NCI-H2227 treated with DMSO at 0.1 percent for 48 hours (cell line): Measurements from ENCODE around the gene LDB1.
A peak's percentile ranks its signal among the peaks of the same experiment; 100 is the strongest.

Experiments
- DNase-seq: peaks from one replicate; lab custom pipeline; 2025; lab: John Stamatoyannopoulos, UW

Gene LDB1, protein sequence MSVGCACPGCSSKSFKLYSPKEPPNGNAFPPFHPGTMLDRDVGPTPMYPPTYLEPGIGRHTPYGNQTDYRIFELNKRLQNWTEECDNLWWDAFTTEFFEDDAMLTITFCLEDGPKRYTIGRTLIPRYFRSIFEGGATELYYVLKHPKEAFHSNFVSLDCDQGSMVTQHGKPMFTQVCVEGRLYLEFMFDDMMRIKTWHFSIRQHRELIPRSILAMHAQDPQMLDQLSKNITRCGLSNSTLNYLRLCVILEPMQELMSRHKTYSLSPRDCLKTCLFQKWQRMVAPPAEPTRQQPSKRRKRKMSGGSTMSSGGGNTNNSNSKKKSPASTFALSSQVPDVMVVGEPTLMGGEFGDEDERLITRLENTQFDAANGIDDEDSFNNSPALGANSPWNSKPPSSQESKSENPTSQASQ

DNA sequence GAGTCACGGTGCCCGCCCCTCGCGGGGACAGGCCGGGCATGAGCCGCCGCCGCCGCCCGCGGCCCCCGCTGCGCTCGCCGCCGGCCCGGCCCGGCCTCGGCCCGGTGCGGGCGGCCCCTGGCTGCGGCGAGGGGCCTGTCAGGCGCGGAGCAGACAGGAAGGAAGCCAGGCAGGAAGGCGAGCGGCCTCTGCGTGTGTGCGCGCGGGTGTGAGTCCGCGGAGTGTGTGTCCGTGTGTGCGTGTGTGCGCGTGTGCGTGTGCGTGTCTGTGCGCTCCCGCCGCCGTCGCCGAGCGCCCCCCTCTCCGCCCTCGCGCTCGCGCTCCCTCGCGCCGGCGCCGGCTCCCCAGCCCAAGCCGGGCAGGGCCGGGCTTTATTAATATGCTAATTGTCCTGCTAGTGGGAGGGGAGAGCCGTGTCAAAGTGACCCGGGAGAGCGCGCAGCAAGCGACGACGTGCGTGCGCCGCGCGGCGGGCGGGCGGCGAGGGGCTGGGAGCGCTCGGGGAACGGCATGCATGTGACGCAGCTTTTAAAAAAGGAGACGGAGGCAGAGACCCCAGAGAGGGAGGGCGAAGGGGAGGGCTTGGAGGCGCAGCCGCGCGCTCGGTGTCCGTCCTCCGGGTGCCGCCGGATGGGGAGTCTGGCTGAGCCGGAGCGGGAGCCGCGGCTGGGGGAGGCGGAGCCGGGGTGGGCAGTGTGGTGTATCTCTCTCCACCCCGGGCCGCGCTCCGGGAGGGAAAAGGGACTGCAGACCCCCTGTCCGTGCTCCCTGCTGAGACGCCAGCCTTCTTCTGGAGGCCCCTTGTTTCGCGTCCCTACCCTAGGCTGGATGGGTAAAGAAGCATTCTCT lies at the start of gene LDB1:
Gene LDB1, minus strand, starts transcription at position 227 of the 849 bp plus-strand sequence. CDS start 258 bp downstream, outside the sequence.
- DNase-seq: peak; percentile 71

DNA sequence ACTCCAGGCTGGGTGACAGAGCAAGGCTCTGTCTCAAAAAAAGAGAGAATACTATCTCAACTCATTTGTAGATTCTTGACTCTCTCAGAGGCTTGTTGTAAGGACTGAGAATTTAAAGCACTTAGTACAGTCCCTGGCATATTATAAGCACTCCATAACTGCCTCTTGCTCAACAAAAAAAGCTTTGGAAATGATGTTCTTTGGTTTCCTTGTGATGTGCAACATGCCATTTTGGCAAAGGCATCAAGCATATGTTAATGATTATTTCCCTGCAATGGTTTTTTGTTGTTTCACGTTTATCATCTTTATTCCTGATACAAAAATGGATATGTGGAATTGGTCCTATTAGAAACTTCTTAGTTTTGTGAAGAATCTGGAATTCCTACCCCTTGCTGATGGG lies 47.7 kb upstream of the LDB1 start:
- no peak for DNase-seq

DNA sequence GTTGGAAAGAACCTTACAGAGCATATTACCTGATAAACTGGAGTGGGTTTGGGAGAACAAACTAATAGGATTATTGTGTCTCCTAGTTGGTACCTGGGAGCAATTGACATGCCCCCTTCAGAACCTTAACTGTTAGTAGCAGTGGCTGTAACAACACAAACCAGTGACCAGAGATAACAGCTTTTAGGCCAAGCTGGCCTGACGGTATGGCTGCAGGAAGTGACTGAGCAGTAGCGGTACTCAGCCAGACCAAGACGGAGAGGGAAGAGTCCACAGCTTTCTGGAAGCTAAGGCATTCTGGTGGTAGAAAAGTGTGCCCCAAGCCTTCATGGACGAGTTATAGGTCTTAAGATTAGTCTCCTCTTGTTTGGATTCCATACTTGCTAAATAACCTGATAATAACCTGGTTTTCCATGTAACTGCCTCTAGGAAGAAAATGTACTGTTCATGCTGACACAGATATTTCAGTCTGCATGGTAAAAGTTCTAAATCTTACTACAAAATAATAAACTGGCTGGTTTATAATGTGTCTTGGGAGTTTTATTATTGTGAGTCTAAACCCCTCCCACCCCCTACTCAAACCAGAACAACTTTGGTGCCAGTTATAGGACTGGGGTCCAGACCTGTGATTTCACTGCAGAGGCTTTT lies 43.3 kb upstream of the LDB1 start:
- no peak for DNase-seq

DNA sequence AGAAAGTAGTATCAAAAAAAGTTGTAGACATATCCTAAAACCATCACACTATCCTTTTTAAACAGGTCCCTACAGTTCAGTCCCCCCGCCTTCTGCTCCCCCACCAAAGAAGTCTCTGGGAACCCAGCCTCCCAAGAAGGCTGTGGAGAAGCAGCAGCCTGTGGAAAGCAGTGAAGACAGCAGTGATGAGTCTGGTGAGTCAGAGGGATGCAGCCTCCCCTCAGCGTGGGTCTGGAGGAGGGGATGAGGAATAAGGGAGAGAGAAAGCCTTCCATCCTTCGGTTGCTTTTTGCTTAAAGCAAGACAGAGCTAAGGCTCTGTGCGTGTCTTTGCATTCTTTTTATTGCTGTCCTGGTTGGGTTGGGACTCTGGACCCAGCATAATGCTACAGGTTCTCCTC lies 39.7 kb upstream of the LDB1 start:
- DNase-seq: no peak

DNA sequence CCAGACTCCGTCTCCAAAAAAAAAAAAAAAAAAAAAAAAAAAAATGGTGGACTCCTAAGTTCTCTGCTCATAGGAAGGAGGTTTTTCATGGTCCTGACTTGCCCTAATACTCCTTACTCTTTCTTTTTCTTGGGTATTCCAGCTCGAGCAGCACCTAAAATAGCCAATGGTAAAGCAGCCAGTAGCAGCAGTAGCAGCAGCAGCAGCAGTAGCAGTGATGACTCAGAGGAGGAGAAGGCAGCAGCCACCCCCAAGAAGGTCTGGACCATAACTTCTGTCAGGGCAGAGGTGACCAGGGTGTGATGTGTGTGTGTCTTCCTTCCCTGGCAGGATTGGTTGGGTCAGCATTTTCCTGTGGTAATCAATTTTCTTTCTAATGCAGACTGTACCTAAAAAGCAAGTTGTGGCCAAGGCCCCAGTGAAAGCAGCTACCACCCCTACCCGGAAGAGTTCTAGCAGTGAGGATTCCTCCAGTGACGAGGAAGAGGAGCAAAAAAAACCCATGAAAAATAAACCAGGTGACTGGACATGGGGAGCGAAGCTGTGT lies 39.0 kb upstream of the LDB1 start:
- DNase-seq: no peak

DNA sequence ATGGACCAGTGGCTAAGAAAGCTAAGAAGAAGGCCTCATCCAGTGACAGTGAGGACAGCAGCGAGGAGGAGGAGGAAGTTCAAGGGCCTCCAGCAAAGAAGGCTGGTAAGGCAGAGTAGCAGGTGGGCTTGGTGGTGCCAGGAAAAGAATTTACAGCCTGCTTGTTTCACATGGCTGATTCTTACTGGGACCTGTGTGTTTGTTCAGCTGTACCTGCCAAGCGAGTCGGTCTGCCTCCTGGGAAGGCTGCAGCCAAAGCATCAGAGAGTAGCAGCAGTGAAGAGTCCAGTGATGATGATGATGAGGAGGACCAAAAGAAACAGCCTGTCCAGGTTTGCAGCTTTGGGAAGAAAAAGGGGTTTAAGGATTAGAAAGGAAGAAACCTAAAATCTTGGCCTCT lies 37.1 kb upstream of the LDB1 start:
- no peak for DNase-seq

DNA sequence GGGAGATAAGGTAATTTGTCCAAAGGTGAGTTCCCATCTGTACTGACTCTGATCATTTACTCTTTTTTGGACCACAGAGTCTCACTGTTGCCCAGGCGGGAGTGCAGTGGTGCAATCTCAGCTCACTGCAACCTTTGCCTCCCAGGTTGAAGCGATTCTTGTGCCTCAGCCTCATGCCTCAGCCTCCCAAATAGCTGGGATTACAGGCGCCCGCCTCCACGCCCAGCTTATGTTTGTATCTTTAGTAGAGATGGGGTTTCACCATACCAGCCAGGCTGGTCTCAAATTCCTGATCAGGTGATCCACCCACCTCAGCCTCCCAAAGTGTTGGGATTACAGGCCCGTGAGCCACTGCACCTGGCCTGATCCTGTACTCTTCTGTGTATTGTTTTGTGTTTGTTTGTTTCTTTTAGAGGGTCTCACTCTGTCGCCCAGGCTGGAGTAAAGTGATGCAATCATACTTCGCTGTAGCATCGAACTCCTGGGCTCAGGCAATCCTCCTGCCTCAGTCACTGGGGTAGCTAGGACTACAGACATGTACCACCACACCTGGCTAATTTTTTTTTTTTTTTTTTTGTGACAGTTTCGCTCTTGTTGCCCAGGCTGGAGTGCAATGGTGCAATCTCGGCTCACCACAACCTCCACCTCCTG lies 34.4 kb upstream of the LDB1 start:
- DNase-seq: no peak

DNA sequence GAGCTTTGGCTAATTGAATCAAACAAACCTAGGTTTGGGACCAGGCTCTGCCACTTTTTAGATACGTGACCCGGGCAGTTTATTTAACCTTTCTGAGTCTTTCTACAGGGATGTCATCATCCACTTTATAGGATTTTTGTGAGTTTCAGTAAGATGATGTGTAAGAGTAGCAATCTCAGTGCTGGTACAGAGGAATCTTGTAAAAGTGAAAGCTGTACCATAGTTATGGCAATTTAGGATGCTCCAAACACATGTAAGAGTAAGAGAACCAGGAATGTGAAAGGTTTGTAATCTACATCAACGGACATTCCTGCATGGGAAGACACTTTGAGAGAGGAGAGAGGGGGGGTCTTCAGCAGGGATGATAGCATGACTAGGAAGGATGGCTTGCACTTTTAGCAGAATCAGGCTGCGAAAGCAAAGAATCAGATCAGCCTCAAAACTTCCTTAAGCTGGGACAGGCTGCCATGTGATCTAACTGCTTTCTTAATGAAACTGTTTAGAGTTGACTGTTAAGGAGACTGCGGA lies 33.0 kb upstream of the LDB1 start:
- no peak for DNase-seq

DNA sequence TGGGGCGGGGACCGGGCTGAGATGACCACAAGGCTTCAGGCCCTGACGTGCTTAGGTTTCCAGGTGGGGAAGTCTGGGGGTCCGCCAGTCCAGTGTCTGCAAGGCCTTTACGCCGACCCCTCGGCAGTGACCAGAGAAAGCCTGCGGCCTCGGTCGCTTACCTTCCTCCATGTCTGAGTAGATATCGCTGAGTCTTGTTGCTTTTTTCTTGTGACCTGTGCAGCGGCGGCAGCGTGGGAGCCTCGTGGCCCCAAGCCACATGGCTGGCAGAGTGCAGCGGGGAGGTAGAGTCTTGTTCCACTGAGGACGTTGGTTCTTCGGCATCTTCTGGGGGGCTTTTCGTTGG lies 32.4 kb upstream of the LDB1 start:
- DNase-seq: no peak

DNA sequence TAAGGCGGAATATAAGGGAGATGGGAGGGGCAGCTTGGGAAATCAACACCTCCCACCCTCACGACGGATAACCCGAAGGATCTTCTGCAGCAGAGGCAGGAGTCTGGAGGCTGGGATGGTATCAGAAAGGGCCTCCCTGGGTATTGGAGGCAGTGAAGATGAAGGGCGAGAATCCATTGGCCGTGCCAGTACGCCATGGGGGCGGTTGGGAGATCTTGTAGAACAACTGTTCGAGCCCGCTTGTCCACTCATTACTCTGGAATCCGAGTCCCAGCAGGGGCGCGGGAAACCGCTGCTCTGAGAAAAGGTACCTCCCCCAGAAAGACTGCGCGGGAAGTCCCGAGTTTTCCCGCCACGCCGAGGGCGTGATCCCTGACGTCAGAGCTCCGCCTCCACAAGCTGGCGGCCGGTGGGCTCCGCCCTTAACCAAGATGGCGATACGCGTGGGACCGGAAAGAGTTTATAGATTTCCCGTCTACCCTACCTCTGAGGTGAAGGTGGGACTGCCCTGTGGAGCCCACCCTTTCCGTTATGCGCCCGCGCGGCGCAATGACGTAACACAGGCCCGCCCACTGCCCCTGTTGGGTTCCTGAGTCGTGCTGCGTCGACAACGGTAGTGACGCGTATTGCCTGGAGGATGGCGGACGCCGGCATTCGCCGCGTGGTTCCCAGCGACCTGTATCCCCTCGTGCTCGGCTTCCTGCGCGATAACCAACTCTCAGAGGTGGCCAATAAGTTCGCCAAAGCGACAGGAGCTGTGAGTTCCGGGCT lies 31.8 kb upstream of the LDB1 start, which contains the start of gene NOLC1:
Gene NOLC1, plus strand, starts transcription at position 616 of the 771 bp plus-strand sequence. Its CDS starts 22 bp downstream, at position 638.
- DNase-seq: peak; percentile 94

DNA sequence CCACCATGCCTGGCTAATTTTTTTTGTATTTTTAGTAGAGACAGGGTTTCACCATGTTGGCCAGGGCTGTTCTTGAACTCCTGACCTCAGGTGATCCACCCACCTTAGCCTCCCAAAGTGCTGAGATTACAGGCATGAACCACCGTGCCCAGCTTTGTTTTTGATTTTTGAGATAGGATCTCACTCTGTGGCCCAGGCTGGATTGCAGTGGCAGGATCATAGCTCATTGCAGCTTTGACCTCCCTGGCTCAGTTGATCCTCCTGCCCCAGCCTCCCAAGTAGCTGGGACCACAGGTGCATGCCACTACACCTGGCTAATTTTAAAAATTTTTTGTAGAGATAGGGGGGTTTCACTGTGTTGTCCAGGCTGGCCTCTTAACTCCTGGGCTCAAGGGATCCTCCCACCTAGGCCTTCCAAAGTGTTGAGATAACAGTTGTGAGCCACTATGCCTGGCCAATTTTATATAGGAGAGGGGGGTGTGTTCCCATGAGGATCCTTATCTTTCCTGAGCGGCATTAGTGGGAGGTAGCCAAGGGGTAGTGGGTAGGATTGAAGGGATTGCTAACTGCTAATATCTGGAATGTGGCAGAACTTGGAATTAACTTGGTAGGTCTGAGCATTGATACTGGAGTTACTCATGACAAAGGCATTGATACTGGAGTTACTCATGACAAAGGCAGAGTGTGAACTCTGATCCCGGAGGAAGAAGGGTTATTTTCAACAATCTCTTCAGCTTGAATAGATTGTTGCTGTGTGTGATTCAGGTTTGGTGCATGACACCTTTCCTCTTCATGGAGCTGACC lies 31.0 kb upstream of the LDB1 start:
- DNase-seq: no peak

DNA sequence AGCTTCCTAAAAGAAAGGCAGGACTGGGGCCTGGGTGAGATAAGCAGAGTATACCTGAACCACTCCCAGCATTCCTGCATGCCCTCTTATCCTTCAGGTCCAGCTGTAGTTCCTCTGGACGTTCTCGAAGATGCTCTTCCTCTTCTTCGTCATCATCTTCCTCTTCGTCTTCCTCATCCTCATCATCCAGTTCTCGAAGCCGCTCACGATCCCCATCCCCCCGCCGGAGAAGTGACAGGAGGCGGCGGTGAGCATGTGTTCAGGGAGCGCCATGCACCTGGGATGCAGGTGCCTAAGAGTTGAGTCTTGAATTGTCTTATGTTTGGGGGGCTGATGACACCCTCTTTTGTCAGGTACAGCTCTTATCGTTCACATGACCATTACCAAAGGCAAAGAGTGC lies 28.1 kb upstream of the LDB1 start:
- DNase-seq: no peak

DNA sequence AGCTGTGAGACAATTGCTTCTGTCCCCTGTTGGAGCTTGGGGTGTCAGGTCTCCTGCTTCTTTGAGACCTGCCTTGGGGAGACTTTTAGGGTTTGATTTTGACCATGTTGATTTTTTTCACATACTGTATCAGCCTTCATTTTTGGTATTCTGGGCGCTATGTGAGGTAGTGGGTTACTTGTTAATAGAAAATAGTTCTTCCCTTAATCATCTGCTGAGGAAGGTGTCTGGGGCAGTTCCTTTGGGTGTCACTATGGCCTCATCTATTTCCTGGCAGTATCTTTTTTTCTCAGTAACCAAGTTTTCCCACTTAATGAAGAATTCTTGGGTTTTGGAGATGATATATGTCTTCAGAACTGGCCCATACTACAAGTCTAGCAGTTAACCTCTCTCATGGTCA lies 27.4 kb upstream of the LDB1 start:
- DNase-seq: no peak

DNA sequence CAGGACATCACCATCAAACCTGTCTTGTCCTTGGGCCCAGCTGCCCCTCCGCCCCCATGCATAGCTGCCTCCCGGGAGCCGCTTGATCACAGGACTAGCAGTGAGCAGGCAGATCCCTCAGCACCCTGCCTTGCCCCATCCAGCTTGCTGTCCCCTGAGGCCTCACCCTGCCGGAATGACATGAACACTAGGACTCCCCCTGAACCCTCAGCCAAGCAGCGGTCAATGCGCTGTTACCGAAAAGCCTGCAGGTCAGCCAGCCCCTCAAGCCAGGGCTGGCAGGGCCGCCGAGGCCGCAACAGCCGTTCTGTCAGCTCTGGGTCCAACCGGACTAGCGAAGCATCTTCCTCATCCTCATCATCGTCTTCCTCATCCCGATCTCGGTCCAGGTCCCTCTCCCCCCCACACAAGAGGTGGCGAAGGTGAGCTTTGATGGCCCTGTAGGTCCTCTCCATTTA lies 26.8 kb upstream of the LDB1 start:
- no peak for DNase-seq

DNA sequence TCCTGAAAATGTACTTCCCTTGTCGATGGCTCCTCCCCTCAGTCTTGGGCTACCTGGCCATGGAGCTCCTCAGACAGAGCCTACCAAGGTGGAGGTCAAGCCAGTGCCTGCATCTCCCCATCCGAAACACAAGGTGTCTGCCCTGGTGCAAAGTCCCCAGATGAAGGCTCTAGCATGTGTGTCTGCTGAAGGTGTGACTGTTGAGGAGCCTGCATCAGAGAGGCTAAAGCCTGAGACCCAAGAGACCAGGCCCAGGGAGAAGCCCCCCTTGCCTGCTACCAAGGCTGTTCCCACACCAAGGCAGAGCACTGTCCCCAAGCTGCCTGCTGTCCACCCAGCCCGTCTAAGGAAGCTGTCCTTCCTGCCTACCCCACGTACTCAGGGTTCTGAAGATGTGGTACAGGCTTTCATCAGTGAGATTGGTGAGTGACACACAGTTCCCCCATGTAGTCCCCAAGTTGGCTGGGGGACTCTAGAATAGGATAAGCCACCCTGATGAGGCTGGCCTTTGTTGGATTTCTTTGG lies 21.5 kb upstream of the LDB1 start:
- DNase-seq: no peak

DNA sequence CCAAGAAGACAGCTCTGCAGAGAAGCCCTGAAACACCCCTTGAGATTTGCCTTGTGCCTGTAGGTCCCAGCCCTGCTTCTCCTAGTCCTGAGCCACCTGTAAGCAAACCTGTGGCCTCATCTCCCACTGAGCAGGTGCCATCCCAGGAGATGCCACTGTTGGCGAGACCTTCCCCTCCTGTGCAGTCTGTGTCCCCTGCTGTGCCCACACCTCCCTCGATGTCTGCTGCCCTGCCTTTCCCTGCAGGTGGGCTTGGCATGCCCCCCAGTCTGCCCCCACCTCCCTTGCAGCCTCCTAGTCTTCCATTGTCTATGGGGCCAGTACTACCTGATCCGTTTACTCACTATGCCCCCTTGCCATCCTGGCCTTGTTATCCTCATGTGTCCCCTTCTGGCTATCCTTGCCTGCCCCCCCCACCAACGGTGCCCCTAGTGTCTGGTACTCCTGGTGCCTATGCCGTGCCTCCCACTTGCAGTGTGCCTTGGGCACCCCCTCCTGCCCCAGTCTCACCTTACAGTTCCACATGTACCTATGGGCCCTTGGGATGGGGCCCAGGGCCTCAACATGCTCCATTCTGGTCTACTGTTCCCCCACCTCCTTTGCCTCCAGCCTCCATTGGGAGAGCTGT lies 20.9 kb upstream of the LDB1 start:
- DNase-seq: no peak

DNA sequence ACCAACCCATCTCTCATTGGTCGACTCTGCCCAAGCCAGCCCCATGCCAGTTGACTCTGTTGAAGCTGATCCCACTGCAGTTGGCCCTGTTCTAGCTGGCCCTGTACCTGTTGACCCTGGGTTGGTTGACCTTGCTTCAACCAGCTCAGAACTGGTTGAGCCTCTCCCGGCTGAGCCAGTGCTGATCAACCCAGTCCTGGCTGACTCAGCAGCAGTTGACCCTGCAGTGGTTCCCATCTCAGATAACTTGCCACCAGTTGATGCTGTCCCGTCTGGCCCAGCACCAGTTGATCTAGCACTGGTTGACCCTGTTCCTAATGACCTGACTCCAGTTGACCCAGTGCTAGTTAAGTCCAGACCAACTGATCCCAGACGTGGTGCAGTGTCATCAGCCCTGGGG lies 20.1 kb upstream of the LDB1 start:
- no peak for DNase-seq

DNA sequence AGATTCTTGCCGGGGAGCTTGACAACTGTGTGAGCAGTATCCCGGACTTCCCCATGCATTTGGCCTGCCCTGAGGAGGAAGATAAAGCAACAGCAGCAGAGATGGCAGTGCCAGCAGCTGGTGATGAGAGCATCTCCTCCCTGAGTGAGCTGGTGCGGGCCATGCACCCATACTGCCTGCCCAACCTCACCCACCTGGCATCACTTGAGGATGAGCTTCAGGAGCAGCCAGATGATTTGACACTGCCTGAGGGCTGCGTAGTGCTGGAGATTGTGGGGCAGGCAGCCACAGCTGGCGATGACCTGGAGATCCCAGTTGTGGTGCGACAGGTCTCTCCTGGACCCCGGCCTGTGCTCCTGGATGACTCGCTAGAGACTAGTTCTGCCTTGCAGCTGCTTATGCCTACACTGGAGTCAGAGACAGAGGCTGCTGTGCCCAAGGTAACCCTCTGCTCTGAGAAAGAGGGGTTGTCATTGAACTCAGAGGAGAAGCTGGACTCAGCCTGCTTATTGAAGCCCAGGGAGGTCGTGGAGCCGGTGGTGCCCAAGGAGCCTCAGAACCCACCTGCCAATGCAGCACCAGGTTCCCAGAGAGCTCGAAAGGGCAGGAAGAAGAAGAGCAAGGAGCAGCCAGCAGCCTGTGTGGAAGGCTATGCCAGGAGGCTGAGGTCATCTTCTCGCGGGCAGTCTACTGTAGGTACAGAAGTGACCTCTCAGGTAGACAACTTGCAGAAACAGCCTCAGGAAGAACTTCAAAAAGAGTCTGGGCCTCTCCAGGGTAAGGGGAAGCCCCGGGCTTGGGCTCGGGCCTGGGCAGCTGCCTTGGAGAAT lies 19.3 kb upstream of the LDB1 start:
- DNase-seq: no peak
